HG03095 (cell line): ENCODE results near the gene PRLR.

Experiments
- ATAC-seq: cut with Tn5 transposase; IDR thresholded peaks from one replicate; pipeline ENCODE4 v1.9.1; 2021; ENCODE audit warnings: moderate library complexity; ENCODE audit not compliant: unreplicated experiment

Gene PRLR

DNA sequence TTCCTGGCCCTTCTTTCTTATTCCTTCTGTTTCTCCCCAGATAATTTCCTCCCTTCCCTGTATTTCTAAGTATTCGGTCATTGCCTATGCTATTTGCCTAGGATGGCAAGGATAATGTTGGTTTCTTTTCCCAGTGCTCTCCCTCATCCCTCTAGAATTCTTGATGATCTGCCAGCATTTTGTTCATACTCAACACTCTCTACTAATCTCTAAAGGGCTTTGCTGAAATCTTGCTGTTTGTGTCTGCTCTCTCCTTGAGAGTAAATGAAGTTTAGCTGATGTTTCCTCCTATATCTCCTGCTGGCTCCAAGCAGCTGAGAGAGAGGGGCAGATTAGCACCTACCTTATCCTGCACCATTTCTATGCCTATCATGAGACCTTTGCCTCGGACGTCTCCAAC lies 220.6 kb downstream of the PRLR start:
- ATAC-seq = no peak

- ATAC-seq = no peak
These were observed 221.3 kb downstream of the PRLR start for GRCh38 chr5:35009019-35009418.

- no peak for ATAC-seq
These were observed 225.5 kb downstream of the PRLR start for GRCh38 chr5:35004771-35005170.

DNA sequence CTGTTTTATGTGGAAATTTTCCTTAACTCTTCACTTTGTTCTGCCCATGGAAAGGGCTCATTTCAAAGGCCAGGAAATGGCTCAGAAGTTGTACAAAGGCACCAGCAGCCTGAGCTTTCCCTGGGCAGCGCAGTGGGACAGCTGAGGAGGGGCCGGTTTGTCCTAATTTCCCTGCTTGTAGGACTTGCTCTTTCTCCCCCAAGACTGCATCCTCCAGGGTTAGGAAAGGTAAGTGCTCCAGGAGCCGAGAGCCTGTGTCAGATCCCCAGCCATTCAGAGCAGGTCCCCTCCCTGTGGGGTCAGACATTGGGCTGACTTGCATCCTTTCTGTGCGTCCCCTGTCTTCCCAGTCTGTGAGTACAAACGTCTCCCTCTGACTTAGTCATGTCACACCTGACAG lies 226.1 kb downstream of the PRLR start:
- no peak for ATAC-seq

DNA sequence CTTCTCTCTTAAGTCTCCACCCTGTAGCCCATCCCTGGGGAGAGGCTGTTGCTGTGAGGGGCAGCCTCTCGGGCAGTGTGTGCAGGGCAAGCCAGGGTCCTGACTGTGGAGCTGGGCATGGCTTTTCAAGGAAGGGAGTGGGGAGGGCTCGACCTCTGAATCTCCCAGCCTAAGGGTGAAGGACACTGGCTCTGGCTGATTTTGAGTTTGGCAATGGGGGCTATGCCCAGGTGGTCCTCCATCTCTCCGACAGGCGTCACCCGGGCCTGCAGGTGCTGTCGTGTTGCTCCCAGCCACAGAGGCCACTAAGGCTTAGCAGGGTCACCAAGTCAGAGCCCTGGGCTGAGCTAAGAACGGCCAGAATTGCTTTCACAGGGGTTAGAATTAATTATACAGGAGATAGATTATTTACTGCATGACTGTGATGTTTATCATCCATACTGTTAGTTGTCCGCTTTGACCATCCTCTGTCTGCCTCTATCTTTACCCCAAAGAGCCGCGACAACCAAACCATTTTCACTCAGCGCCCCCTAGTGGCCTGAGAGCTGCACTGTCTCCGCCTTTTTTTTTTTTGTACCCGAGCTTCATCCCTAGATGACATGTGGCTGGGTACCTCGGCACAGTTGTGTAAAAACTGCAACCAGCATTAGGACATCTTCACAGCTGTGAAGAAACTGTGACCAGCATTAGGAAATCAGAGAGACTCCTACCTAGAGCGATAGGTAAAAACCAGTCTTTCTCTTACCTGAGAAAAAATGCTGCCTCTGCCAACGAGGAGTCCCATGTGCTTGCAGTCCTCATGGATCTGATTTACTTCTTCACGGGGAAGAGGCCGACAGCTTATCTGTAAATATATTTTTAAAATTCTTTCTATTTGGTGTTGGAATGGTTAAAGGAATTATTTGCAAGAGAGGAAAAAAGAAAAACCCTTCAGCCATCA lies 227.0 kb downstream of the PRLR start:
- ATAC-seq = peak; percentile 87

DNA sequence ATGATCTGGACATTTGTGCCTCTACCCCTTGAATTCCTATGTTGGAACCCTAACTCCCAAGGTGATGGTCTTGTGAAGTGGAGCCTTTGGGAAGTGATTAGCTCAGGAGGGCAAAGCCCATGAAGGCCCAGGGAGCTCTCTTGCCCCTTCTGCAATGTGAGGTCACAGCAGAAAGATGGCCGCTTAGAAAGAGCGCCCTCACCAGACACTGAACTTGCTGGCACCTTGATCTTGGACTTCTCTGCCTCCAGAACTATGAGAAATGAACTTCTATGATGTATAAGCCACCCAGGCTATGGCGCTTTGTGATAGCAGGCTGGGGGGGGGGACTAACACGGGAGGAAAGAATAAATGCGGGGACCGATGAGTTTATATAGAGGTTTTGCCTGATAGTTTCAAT lies 227.8 kb downstream of the PRLR start:
- ATAC-seq = no peak

DNA sequence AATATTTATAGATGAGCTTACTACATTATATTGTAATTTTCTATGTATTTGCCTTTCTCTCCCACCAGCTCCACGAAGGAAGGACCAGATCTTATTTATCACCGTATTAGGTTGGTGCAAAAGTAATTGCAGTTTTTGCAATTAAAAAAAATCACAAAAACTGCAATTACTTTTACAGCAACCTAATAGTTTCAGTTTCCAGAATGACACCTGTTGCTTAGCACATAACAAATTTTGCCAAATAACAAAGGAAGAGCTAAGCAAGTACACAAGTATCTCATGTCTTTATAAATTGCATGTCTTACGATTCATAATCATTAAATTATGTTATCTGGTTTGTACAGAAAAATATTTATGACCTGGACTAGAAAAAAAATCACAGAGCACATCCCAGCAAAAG lies 228.4 kb downstream of the PRLR start:
- no peak for ATAC-seq
